OCI-LY3 (cell line): ENCODE data around the gene SFT2D1.
"Not testable (repeated sequence)": the region's sequence is repeated elsewhere in the genome, so short reads cannot be mapped to it uniquely, and the experiment has no call there.

Source experiments
- H2AFZ ChIP-seq: fragments of 200-600, 300-600 bp; shearing (Covaris generic); 2 replicates; pipeline ENCODE4 v1.6.0; 2014; ENCODE audit warnings: antibody characterized with exemption, low read depth, low read length
- H3K27ac ChIP-seq: fragments of 200-600, 300-600 bp; sonication (generic); 2 replicates; pipeline ENCODE4 v1.5.1; 2014; ENCODE audit warnings: mild to moderate bottlenecking, low read length, moderate library complexity, mixed read lengths
- H3K27me3 ChIP-seq: fragments of 200-600, 300-600 bp; sonication (generic); 2 replicates; pipeline ENCODE4 v1.6.1; 2014; ENCODE audit warnings: low read depth, low read length, mixed read lengths
- H3K36me3 ChIP-seq: fragments of 200-600, 300-600 bp; sonication (generic); replicated peaks from 2 replicates; pipeline ENCODE3; 2014; ENCODE audit warnings: low read depth, low read length, mixed read lengths
- H3K4me1 ChIP-seq: fragments of 300-600, 200-600 bp; sonication (generic); 2 replicates; pipeline ENCODE4 v1.6.1; 2014; ENCODE audit warnings: low read length, mixed read lengths
- H3K4me2 ChIP-seq: fragments of 200-600, 300-600 bp; sonication (generic); 2 replicates; pipeline ENCODE4 v1.6.1; 2014; ENCODE audit warnings: low read length, mixed read lengths
- H3K4me3 ChIP-seq: fragments of 300-600, 200-600 bp; sonication (generic); 2 replicates; pipeline ENCODE4 v1.5.1; 2014; ENCODE audit warnings: antibody characterized with exemption, mild to moderate bottlenecking, low read length, moderate library complexity
- H3K79me2 ChIP-seq: fragments of 300-600, 200-600 bp; shearing (Covaris generic); 2 replicates; pipeline ENCODE4 v1.6.1; 2014; ENCODE audit warnings: mild to moderate bottlenecking, low read length, mixed read lengths
- H3K9ac ChIP-seq: fragments of 300-600, 200-600 bp; shearing (Covaris generic); 2 replicates; pipeline ENCODE4 v1.6.0; 2014; ENCODE audit warnings: mild to moderate bottlenecking, low read length, moderate library complexity
- H3K9me3 ChIP-seq: fragments of 200-600, 300-600 bp; shearing (Covaris generic); 2 replicates; pipeline ENCODE4 v1.6.1; 2014; ENCODE audit warnings: low read length, mixed read lengths; ENCODE audit not compliant: insufficient read depth
- H4K20me1 ChIP-seq: fragments of 200-600, 300-600 bp; sonication (generic); 2 replicates; pipeline ENCODE4 v1.6.1; 2016; ENCODE audit warnings: low read length, mixed read lengths; ENCODE audit not compliant: insufficient read depth
- EZH2phosphoT487 ChIP-seq: fragments of 200-600 bp; shearing (Covaris generic); IDR thresholded peaks from 2 replicates; pipeline ENCODE4 v1.6.1; 2018; ENCODE audit warnings: antibody characterized with exemption, mixed run types, low read depth
- TF ChIP-seq, protein P1 (sequence below): fragments of 200-600, 300-600 bp; sonication (generic); IDR thresholded peaks from 2 replicates; pipeline ENCODE4 v1.5.1; 2014; ENCODE audit warnings: antibody characterized with exemption, low read length, low read depth

The SFT2D1 gene

DNA sequence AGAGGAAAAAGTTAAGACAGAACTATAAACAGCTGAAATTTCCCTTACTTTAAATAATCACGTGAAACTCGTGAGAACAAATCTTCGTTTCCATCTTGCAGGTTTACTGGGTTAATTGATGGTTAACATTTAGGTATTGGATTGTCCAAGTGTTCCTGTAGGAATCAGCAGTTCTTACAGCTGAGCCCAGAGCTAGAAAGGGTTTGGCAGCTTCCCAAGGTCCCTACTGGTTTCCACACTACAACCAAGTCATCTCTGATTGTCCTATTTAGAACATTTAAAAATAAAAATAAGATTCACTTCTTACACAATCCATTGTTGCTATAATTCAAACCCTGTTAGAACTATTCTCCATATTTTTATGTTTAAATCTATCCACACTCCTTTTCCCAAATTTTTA is 24.6 kb upstream of the SFT2D1 start:
- Histone ChIP-seq H3K9ac (no peak overlapping the region), H3K4me2 (no peak overlapping the region), H3K27me3 (no peaks in the 10 kb centered on the region), H3K36me3 (no peaks in the 10 kb centered on the region), H3K79me2 (no peaks in the 10 kb centered on the region), H3K4me3 (no peak overlapping the region), H3K4me1 (no peaks in the 10 kb centered on the region), H3K27ac (no peak overlapping the region), H3K9me3 (no peaks in the 10 kb centered on the region), H2AFZ (no peak overlapping the region), H4K20me1 (no peaks in the 10 kb centered on the region)
- TF ChIP-seq EZH2phosphoT487, result no peak
- TF ChIP-seq, protein P1, sequence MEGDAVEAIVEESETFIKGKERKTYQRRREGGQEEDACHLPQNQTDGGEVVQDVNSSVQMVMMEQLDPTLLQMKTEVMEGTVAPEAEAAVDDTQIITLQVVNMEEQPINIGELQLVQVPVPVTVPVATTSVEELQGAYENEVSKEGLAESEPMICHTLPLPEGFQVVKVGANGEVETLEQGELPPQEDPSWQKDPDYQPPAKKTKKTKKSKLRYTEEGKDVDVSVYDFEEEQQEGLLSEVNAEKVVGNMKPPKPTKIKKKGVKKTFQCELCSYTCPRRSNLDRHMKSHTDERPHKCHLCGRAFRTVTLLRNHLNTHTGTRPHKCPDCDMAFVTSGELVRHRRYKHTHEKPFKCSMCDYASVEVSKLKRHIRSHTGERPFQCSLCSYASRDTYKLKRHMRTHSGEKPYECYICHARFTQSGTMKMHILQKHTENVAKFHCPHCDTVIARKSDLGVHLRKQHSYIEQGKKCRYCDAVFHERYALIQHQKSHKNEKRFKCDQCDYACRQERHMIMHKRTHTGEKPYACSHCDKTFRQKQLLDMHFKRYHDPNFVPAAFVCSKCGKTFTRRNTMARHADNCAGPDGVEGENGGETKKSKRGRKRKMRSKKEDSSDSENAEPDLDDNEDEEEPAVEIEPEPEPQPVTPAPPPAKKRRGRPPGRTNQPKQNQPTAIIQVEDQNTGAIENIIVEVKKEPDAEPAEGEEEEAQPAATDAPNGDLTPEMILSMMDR, result no peak

DNA sequence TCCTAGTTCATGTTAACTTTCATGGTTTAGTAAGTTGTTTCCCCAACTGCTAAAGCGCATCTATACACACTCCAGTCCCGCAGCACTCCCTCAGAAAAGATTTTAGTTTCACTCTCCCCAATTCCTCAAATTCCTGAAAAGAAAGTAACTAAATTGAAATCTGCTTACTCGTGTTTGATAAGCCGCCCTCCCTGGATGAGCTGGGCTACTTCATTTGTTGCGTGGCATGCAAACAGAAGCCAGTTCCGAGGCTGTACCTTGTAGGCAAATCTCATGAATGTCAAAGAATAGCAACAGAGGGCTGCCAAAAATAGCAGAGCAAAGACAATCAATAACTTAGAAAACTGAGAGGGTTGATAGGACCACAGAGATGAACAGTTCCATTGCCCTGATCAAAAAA is 23.5 kb upstream of the SFT2D1 start:
- TF ChIP-seq, protein P1, result no peak
- TF ChIP-seq EZH2phosphoT487, result no peak
- no peaks in the 10 kb centered on the region for H4K20me1 ChIP-seq
- no peak overlapping the region for H3K4me3 ChIP-seq
- H3K4me2 ChIP-seq, result no peak overlapping the region
- no peaks in the 10 kb centered on the region for H3K36me3 ChIP-seq
- H3K9ac ChIP-seq, result no peak overlapping the region
- no peak overlapping the region for H2AFZ ChIP-seq
- no peak overlapping the region for H3K27ac ChIP-seq
- H3K9me3 ChIP-seq, result no peaks in the 10 kb centered on the region
- no peaks in the 10 kb centered on the region for H3K27me3 ChIP-seq
- no peaks in the 10 kb centered on the region for H3K4me1 ChIP-seq
- H3K79me2 ChIP-seq, result no peaks in the 10 kb centered on the region

DNA sequence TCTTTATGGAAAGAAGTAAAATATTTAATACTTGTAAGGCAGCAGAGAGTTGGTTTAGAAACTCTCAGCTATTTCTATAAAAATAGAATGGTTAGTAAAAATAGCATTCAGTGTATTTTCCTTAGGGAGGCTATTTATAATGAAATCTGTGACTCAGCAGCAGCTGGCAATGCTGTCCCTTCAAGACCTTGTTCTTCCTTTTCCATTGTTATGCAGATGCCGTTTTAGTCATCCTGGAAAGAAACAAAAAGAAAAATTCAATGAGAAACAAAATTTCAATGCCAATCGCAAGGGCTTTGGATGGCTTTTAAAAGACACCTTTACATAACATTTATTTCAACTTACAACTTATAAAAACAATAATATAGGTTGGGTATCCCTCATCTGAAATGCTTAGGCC is 22.9 kb upstream of the SFT2D1 start:
- TF ChIP-seq, protein P1, result no peak
- TF ChIP-seq EZH2phosphoT487, result no peak
- Histone ChIP-seq H3K79me2 (no peaks in the 10 kb centered on the region), H3K27ac (no peak overlapping the region), H3K36me3 (no peaks in the 10 kb centered on the region), H3K9ac (no peak overlapping the region), H3K4me1 (no peaks in the 10 kb centered on the region), H4K20me1 (no peaks in the 10 kb centered on the region), H3K27me3 (no peaks in the 10 kb centered on the region), H3K4me2 (no peak overlapping the region), H2AFZ (no peak overlapping the region), H3K9me3 (no peaks in the 10 kb centered on the region), H3K4me3 (no peak overlapping the region)

DNA sequence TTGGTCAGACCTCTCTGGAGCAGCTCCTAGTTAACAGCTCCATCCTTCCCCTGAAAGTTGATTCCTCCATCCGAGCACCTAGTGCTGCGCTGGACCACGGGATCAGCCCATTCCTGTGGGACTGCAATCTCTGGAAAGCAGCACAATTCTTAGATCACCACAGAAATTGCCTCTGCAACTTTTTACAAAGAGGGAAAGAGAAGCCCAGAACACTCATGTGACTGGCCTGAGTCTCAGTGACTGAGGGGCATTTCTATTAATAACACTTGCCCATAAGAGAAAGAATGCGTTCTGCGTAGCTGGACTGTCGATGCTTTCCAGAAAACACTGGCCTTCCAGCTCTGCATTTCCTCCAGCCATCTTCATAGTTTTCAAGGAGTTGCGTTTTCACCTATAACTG is 22.1 kb upstream of the SFT2D1 start:
- H4K20me1 ChIP-seq, result no peaks in the 10 kb centered on the region
- H3K27me3 ChIP-seq, result no peaks in the 10 kb centered on the region
- H3K9me3 ChIP-seq, result no peaks in the 10 kb centered on the region
- no peak overlapping the region for H3K9ac ChIP-seq
- H3K79me2 ChIP-seq, result no peaks in the 10 kb centered on the region
- H3K27ac ChIP-seq, result no peak overlapping the region
- TF ChIP-seq, protein P1, result no peak
- TF ChIP-seq EZH2phosphoT487, result no peak
- no peak overlapping the region for H3K4me3 ChIP-seq
- H3K36me3 ChIP-seq, result no peaks in the 10 kb centered on the region
- no peaks in the 10 kb centered on the region for H3K4me1 ChIP-seq
- H2AFZ ChIP-seq, result no peak overlapping the region
- no peak overlapping the region for H3K4me2 ChIP-seq

DNA sequence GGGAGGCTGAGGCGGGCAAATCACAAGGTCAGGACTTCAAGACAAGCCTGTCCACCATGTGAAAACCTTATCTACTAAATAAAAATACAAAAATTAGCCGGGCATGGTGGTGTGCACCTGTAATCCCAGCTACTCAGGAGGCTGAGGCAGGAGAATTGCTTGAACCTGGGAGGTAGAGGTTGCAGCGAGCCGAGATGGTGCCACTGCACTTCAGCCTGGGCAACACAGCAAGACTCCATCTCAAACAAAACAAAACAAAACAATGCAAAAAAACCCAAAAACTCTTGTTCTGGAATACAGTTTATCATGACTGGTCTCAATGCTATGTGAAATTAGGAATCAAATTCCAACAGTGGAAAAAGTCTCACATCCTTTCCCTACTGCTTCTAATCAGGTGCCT is 20.1 kb upstream of the SFT2D1 start:
- not testable (repeated sequence) for H3K9me3 ChIP-seq, H3K9ac ChIP-seq, H3K4me2 ChIP-seq, H3K4me3 ChIP-seq, H2AFZ ChIP-seq, H3K4me1 ChIP-seq, H3K27me3 ChIP-seq, H3K36me3 ChIP-seq, H4K20me1 ChIP-seq, H3K79me2 ChIP-seq, H3K27ac ChIP-seq
